Stimulated activated CD4-positive, alpha-beta T cell treated with anti-CD3 and anti-CD28 coated beads, Interleukin-1b, Interleukin-23, amount 100 ng/mL, for 48 hours (primary cell): ENCODE results near the gene PLIN1.

ENCODE experiments used
- DNase-seq: peaks from one replicate; pipeline ENCODE4 v3.0.0-alpha.2; 2020

The PLIN1 gene

DNA sequence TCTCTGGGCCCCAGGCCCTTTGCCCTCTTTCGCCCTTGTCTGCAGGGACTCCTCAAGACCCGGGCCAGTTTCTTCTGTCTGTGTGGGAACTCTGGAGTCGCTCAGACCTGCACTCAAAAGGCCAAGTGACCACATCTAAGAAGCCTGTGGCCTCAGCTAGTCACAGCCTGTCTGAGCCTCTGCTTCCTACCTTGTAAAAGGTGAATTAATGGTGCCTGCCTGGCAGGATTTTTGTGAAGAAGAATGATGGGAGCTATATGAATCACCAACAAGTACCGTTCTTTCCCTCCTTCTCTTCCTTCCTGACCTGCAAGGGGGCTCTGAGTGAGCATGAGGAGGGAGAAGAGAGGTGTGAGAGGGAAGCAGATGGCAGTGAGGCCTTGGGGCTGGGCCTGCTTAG, 7.5 kb downstream of the PLIN1 start:
- DNase-seq: no peak

DNA sequence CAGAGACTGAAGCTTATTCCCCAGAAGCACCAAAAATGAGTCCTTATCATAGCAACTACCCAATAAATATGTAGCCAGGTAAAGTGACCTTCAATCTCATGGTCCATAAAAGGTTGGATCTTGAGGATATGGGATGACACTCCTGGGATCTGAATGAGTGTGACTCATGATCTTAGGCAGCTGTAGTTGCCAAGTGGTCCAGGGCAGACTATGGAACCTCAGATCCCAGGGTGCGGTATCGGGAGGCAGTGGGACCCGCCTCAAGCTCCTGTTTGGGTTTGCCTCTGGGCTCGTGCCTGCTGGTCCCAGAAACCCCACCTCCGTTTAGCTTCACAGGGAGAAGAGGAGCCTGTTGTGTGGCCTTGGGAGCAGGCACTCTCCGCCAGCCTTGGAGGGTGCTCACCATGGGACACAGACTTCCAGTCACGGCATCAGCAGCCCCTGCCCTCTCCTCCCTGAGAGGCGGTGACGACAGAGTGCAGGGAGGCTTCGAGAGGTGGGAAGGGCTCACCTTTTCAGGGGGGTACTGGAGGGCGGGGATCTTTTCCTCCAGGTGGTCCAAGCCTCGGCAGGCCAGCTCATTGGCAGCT, 8.1 kb downstream of the PLIN1 start:
- DNase-seq: no peak

DNA sequence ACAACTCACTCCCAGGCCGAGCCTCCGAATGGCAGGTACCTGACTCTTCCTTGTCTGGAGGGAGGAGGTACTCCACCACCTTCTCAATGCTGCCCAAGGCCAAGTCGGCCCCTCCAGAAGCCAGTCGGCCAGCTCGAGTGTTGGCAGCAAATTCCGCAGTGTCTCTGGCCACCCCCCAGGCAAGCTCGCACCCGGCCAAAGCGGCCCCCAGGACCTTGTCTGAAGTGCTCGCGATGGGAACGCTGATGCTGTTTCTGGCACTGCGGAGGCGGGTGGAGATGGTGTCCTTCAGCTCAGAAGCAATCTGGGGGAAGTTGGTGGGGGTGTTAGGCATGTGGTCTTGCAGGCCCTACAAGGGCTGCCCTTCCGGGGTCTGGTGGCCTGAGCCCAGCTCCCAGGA, 9.2 kb downstream of the PLIN1 start:
- no peak for DNase-seq

DNA sequence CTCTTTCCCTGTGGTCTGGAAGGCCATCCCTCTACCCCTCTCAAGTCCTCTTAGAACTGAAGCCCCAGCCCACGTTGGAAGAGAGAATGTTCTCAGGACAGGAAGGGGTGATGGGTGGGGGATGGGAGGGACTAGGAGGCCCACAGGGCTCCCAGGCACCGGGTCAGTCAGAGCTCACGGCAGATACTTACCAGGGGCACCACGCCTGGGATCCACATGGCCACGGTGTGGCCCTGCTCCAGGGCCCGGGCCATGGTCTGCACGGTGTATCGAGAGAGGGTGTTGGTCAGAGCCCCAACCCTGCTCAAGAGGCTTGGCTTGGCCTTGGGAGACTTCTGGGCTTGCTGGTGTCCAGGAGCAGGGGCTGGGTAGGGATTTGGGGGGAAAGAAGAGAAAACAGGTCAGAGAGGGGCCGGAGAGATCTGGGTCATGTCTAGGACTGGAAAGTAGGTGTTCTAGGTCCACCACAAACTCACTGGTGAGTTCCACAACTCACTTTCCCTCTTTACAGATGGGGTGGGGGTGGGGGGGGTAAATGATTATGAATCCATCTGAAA, 9.8 kb downstream of the PLIN1 start:
- no peak for DNase-seq

DNA sequence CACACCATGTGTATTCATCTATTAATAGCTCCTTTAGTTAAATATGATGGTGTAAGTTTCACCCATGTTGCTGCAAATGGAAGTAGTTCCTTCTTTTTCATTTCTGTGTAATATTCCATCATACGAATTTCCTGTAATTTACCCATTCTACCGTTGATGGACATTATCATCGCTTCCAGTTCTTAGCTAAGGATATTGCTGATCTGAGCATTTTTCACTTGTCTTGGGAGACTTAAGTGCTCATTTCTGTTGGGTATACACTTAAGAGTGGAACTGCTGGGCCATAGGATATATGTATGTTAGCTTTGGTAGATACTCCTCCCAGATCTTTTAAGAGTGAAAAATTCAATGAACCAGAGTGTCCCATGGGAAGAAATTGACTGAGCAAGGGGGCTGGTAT, 11.0 kb downstream of the PLIN1 start:
- DNase-seq: no peak

DNA sequence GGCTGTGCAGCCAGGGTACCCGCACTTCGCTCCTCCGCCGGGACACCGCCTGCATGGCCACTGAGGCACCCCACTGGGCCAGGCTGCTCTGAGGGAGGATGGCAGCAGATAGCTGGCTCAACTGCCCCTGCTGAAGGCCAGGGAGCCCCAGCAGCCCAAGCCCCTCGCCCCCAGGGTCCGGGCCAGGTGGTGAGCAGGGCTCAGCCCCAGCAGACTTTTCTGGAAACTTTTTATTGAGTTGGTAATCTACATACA, 11.5 kb downstream of the PLIN1 start:
- no peak for DNase-seq

DNA sequence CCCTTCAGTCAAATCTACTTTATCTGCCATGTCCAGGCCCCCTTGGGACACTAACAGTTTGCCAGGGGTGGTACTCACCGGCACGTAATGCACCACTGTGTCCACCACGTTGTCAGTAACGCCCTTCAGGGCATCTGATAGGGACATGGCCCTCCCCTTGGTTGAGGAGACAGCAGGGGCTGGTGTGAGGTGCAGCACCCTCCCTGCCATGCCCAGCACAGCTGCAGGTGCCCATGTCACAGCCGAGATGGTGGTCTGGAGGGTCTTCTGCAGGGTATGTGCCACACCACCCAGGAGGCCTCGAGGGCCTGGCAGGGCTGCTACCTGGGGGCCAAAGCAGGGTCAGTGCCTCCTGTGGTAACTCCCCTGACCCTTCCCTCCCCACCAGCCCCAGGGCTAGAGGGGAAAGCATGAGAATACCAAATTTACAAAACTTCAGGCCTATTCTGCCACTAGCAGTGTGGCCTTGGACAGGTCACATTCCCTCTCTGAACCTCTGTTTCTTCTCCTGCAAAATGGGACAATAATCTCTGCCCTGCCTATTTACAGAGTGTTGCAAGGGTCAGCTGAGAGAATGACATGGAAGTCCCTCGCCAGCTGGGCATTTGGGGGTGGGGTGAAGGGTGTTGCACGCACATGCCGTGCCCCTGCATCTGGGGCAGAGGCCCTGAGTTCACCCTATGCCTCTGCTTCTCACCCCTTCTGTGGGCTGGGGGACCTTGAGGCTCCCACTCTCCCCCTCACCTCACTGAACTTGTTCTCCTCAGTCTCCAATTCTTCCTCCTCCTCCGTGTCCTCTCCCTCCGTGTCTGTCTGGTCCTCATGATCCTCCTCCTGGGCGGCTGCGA, 12.1 kb downstream of the PLIN1 start:
- DNase-seq: no peak

DNA sequence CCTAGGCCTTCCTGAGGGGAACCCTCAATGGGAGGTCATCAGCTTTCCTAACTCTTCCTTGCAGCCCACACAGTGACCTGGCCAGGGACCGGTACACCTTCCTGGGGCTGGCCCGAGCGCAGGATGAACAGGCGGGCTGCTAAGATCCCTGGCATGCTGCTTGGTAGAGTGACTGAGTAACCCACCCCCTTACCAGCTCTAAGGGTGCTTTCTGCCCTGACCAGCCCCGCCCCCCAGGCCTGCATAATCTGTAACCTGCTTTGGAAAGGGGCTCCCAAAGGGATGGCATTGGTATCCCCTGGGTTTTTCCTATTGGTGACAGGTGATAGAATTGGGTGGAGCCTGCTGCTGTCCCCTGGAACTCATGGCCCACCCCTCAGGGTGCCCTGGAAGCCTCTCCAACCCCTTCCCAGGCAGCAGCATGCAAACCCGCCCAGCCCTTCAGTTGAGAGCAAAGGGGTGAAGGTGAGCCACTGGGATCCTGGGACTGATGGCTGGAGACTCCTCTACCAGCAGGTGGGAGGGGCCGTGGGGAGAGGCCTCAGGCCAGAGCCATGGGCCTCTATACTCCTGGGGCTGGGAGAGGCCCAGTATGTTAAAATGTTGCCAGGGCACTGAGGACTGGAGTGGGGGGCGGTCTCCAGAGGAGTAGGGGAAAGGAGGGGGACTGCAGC, 12.8 kb downstream of the PLIN1 start:
- no peak for DNase-seq

DNA sequence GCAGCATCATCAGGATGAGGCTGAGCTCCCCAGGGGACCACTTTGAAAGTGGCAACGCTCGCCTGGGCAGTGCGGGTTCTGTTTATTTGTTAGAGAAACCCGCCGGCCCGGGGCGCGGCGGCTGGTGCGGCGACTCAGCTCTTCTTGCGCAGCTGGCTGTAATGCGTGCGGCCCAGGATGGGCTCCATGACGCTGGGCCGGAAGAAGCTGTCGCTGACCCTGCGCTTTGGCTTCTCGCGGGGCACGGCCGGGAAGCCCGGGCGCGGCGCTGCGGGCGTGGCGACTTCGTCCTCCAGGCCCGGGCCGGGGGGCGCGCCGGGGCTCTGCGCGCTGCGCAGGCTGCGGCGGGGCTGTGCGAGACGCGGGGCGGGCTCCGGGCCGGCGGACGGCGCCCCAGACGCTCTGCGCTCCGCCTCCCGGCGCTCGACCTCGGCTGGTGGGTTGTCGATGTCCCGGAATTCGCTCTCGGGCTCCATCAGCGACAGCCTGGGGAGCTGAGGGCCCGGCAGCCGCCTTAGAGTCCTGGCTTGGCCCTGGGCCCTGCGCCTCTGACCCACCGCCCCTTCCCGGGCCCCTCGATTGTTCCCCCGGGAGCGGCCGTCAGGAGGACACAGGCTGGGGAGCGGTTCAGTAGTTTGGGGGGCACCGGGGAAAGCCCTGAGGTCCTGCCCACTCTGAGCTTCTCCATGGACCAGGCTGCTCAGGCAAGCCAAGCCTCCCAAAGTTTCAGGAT, 13.6 kb downstream of the PLIN1 start:
- no peak for DNase-seq

DNA sequence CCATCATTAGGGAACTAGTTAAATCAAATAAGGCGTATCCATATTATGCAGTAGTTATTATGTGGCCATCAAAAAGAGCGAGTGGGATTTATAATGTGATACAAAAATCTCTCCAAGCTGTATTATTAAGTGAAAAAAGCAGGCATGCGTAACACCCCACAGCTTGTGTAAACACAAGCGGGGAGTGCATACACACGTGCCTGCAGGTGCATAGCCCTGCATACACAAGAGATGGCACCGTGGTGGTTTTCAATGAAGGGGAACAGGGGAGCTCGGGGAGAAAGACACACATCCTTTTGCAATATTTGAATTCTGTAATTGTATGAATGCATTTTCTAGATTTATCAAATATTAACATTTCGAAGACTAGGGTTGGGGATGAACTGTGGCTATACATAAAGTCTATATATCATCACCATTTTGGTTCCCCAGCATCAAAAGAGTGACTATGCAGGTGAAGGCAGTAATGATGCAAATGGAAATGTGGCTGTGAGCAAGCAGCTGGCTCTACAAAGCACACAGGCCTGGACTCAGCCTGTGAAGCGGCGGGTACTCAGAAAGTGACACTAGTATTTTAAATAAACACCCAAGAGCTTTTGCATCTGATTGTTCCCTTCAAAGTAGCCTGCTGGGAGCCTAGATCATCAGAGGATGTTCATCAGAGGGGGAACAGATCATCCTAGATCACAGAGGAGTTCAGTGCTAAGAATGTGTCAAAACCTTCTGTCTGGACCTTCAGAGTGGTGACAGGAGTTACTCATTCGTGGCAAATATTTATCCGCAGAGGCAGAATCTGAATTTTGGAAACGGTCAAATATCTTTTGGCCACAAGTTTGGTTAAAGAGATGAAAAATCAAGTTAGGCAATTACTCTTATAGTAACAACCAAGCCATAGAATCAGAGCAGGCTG, 14.5 kb downstream of the PLIN1 start:
- DNase-seq: no peak

DNA sequence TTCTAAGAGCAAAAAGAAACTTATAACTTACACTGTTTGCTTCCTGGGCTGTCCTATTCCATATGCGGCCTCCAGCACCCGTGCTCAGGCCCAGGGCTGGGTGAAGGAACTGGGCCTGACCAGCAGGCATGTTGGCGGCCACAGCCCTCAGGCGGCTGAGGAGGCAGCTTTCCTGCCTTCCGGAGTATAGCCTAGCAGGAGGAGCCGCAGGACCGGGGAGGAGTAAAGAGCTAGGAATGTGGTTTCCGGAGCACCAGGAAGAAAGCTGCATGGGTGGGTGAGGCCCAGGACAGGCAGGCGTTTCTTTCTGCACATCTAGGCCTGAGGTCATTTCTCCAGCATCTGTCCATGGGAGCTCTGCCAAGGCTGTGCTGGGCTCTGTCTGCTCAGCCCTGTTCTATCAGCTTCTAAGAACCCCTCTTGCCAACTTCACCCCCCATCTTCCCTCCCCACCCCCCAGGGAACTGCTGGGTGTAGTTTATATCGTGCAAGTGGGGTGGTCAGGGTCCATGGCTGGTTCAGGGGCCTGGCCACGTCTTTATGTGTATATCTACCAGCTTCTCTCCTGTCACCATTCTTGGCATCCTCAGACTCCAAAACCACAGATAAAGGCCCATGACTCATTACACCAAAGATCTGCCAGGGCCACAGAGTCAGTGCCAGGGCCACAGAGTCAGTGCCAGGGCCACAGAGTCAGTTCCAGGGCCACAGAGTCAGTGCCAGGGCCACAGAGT, 16.1 kb downstream of the PLIN1 start:
- no peak for DNase-seq

DNA sequence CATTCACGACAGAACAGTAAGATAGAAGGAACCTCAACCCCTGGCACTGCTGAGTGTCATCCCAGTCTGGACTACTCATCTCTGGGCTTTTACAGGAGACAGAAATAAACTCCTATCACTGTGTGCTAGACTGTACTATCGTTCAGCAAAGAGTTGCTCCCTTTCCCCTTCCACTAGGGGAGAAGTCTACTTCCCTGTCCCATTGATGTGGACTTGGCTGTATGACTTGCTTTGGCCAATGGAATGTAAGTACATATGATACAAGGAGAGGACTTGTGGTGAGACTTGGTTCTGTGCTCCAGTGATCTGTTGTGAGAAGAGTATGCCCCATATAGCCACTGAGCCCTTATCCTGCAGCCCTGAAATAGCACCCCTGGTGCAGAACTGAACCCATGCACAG, 18.6 kb downstream of the PLIN1 start:
- DNase-seq: no peak

DNA sequence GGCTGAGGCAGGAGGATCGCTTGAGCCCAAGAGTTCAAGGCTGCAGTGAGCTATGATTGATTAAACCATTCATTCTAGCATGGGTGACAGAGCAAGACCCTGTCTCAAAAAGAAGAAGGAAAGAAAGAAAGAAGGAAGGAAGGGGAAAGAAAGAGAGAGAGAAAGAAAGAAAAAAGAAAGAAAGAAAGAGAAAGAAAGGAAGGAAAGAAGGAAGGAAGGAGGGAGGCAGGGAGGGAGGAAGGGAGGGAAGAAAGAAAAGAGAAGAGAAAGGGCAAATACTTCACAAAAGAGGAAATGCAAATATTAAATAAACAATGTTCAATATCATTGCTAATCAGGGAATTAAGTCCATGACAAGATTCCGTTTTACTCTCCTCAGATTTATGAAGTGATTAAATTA, 19.9 kb downstream of the PLIN1 start:
- DNase-seq: no peak

DNA sequence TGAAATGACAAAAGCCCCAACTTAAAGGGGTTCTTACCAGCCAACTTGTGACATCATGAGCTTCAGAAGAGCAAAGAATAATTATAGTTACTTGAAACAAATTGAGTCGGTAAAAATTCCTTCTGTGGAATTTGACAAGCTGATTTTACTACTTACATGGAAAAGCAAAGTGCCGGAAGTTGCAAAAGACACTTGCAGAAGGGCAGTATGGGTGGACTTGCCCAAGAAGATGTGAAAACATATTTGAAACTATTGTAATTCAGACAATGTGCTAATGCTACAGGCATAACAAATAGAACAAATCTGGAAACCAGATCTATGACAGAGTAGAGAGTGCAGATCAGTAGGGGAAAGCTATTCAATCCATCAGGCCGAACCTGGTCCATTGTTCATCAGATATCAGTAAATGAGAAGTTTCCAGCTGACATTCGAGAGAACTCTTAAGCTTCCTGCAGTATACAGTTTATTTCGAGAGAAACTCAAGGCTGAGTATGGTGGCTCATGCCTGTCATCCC, 21.4 kb downstream of the PLIN1 start:
- DNase-seq: no peak

DNA sequence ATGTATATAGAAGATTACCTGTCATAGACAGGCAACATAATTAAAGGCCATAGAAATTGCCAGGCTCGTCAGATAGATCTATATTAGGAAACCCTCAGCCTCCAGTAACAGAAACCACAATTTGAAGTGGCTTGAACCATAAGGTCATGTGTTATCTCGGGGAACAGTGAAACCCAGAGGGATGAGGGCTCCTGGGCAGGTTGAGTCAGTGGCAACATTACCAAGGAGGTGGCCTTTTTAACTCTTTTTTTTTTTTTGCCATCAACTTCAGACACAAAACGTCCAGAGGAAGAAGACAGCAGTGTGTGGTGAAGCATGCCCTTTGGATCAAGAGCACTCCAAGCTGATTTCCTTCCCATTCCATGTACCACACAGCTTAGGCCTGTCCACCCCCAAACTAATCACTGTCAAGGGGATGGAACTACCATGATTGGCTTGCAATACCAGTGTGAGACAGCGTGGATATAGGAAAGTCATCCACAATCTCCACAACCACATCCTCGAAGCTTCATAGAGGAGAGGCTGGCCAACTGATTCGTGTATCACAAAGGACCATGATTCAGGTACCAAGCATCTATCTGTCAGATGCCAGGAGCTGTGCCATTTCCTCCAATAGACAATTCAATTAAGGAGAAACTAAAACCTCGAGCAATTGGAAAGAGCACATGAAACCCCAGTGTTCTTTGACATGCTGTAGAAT, 22.9 kb downstream of the PLIN1 start:
- no peak for DNase-seq

DNA sequence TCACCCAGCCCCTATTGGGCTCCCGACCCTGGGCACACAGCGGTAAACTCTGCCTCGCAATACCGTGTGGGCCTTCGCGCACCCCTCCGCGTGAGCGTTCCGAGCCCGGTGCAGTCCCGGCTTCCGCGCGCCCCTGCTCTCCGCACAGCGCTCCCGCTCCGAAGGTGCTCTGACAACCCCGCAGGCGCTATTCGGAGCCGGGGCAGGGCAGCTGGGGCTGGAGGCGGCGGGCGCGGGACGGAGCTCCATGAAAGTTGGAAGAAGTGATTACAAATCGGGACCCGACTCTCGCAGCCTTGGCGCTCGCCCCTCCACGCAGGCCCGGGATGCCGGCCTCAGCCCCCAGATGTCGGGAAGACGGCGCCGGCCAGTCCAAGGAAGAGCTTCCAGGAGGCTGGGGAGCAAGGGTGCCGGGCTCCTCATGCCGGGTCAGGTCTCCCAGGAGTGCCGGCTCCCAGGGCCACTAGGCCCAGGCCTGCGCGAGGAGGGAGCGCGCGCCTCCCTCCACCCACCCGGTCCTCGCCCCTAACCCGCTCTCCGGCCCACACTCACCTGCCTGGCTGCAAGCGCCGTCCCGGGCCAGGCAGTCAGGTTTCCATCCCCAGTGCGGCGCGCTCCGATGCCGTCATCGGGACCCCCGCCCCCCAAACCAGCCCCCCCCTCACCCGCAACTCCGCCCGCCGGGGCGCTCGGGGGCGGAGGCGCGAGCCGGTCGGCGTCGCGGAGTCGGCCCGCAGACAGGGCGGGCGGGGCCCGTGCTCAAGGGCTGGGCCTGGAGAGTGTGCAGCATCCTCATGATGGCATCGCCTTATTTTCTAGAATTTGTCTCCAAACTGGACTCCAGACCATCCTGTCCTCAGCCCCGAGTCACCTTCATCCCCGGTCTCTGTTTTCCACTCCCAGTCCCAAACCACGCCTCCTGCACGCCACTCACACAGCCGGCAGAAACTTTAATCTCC, 24.0 kb downstream of the PLIN1 start, which contains the start of gene KIF7:
Gene KIF7 (minus strand): TSS at position 621 of the 959 bp plus-strand sequence. CDS start 2,537 bp downstream, outside the sequence.
- DNase-seq: peak; percentile 23

DNA sequence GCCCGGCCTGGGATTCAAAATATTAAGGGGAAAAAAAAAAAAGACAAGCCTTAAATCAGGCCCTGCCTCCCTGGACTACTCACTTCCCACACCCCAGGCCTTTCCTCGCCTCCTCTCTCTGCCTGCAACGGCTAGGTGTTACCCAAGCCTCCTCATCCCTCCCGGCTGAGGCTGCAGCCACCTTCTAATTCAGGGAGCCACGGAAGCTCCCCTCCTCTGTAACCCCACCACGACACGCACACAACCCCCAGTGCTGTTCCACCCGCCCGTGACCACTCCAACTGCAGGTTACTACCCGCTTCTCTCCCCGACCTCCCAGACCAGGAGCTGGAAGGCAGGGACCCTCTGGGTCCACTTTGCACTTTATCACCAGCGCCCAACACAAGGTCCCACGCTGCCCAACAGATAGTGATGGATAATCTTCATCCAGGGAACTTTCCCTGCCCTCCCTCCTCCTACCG, 24.8 kb downstream of the PLIN1 start:
- no peak for DNase-seq

DNA sequence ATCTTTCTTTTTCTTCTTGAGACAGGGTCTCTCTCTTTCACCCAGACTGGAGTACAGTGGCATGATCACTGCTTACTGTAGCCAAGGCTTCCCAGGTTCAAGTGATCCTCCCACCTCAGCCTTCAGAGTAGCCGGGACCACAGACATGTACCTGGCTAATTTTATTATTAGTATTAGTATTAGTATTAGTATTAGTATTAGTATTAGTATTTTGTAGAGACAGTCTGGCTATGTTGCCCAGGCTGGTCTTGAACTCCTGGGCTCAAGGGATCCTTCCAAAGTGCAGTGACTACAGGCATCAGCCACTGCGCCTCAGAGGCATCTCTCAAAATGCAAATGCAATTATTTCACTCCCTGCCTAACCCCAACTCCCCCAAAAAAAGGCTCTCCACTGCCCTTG, 25.6 kb downstream of the PLIN1 start:
- no peak for DNase-seq

DNA sequence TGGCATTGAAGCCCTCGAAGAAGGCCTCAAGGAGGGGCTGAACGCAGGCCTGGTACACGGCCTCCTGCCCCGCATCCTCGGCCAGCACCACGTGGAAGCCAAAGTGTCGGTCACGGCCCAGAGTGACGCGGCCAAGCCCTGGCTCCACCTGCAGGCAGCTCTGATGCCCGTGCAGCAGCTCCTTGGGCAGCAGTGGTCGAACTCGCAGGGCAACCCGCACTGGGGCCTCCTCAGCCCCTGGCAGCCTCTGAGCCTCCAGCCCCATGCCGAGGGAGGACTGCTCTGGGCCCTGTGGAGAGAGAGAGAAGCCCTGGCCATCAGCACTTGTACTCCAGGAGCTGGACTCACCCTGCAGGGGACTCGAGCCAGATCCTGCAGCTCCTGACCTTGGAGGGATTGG, 26.5 kb downstream of the PLIN1 start:
- no peak for DNase-seq
